Left ventricle myocardium inferior (tissue), 1 donor: ENCODE data around the gene CACNA2D2. TPM values are rescaled to one million over a fixed set of nuclear protein-coding genes. Genes with fewer than 3 reads are reported as not detected.
"Not testable (repeated sequence)": the region's sequence is repeated elsewhere in the genome, so short reads cannot be mapped to it uniquely, and the experiment has no call there.

Experiments
- DNase-seq: peaks from one replicate; pipeline ENCODE4 v3.0.0-alpha.2; 2020
- H3K27ac ChIP-seq: fragments of 200-600 bp; replicated peaks from 2 replicates; pipeline ENCODE4 v1.8.0; 2021
- H3K27me3 ChIP-seq: fragments of 200-600 bp; 2 replicates; pipeline ENCODE4 v1.8.0; 2021; ENCODE audit warnings: low read depth
- H3K36me3 ChIP-seq: fragments of 200-600 bp; 2 replicates; pipeline ENCODE4 v1.8.0; 2021
- H3K4me1 ChIP-seq: fragments of 200-600 bp; 2 replicates; pipeline ENCODE4 v1.8.0; 2021
- H3K4me3 ChIP-seq: fragments of 200-600 bp; 2 replicates; pipeline ENCODE4 v1.8.0; 2021; ENCODE audit warnings: mild to moderate bottlenecking, moderate library complexity
- H3K9me3 ChIP-seq: fragments of 200-600 bp; replicated peaks from 2 replicates; pipeline ENCODE4 v1.8.0; 2021
- CTCF ChIP-seq: fragments of 200-600 bp; IDR thresholded peaks from 2 replicates; pipeline ENCODE4 v1.8.0; 2021; ENCODE audit warnings: antibody characterized with exemption, mild to moderate bottlenecking, borderline replicate concordance
- intact Hi-C: fragments of 100-400 bp; cut with micrococcal nuclease; formaldehyde crosslinking; loops from one replicate; pipeline ENCODE4 v1.11.0; 2022
- total RNA-seq: library from RNA; stranded (reverse); fragmentation: NEBNext Ultra II Directional; extraction: Animal tissue kit (Norgen Biotek cat#: 25700); gene quantifications from one replicate; pipeline ENCODE4 v1.2.1, GENCODE V29; 2021
- donor health status: DM: no; HTN: yes; CAD: no; lungs with severe emphysema.

CACNA2D2 gene
- total RNA-seq, 1 donor from 2014 or later: 2.3 TPM

- intact Hi-C loops: no loop called here
- TF ChIP-seq CTCF: no peak
- no peak for DNase-seq
- Histone ChIP-seq H3K27ac (peak overlapping the region; percentile 77), H3K9me3 (no peaks in the 10 kb centered on the region), H3K36me3 (no peaks in the 10 kb centered on the region), H3K27me3 (no peaks in the 10 kb centered on the region), H3K4me3 (no peak overlapping the region), H3K4me1 (peaks cover 25% of the 10 kb centered on the region)
Observed at GRCh38 chr3:50517721-50518206, 14.3 kb upstream of the CACNA2D2 start.

GRCh38 chr3:50516440-50516871 lies 13.0 kb upstream of the CACNA2D2 start:
- H3K27ac ChIP-seq: peak overlapping the region; percentile 77
- H3K9me3 ChIP-seq: no peaks in the 10 kb centered on the region
- no peaks in the 10 kb centered on the region for H3K36me3 ChIP-seq
- intact Hi-C loops: no loop called here
- H3K4me1 ChIP-seq: peaks cover 25% of the 10 kb centered on the region
- peak overlapping the region; percentile 48 for H3K4me3 ChIP-seq
- DNase-seq: no peak
- no peaks in the 10 kb centered on the region for H3K27me3 ChIP-seq
- no peak for TF ChIP-seq CTCF

- TF ChIP-seq CTCF: no peak
- H3K4me1 ChIP-seq: peaks cover 25% of the 10 kb centered on the region
- peak overlapping the region; percentile 48 for H3K4me3 ChIP-seq
- intact Hi-C loops: no loop called here
- H3K27me3 ChIP-seq: no peaks in the 10 kb centered on the region
- peak; percentile 74 for DNase-seq
- no peaks in the 10 kb centered on the region for H3K9me3 ChIP-seq
- H3K27ac ChIP-seq: peak overlapping the region; percentile 77
- H3K36me3 ChIP-seq: no peaks in the 10 kb centered on the region
Observed at GRCh38 chr3:50515565-50516439, 12.4 kb upstream of the CACNA2D2 start.

GRCh38 chr3:50512908-50513307 lies 9.5 kb upstream of the CACNA2D2 start:
- H3K27me3 ChIP-seq, H3K9me3 ChIP-seq, H3K36me3 ChIP-seq, H3K4me3 ChIP-seq, H3K27ac ChIP-seq, intact Hi-C loops, DNase-seq: not testable (repeated sequence)
- peaks cover 25% of the 10 kb centered on the region for H3K4me1 ChIP-seq

- H3K27ac ChIP-seq: no peak overlapping the region
- no peaks in the 10 kb centered on the region for H3K27me3 ChIP-seq
- intact Hi-C loops: no loop called here
- no peak for TF ChIP-seq CTCF
- DNase-seq: no peak
- no peaks in the 10 kb centered on the region for H3K36me3 ChIP-seq
- H3K4me1 ChIP-seq: peaks cover 21% of the 10 kb centered on the region
- no peak overlapping the region for H3K4me3 ChIP-seq
- no peaks in the 10 kb centered on the region for H3K9me3 ChIP-seq
Observed at GRCh38 chr3:50512131-50512530, 8.7 kb upstream of the CACNA2D2 start.

GRCh38 chr3:50510325-50510724 lies 6.9 kb upstream of the CACNA2D2 start:
- no peak overlapping the region for H3K4me3 ChIP-seq
- H3K36me3 ChIP-seq: no peaks in the 10 kb centered on the region
- TF ChIP-seq CTCF: no peak
- H3K27ac ChIP-seq: no peak overlapping the region
- intact Hi-C loops: no loop called here
- no peaks in the 10 kb centered on the region for H3K9me3 ChIP-seq
- H3K27me3 ChIP-seq: no peaks in the 10 kb centered on the region
- peaks cover 3% of the 10 kb centered on the region for H3K4me1 ChIP-seq
- DNase-seq: no peak
